NCI-H774 (cell line): ENCODE measurements around the gene ZNF317.
"Not testable (repeated sequence)": the region's sequence is repeated elsewhere in the genome, so short reads cannot be mapped to it uniquely, and the experiment has no call there.

ENCODE experiments used
- DNase-seq: peaks from one replicate; lab custom pipeline; 2025; lab: John Stamatoyannopoulos, UW

Gene ZNF317

GRCh38 chr19:9175326-9175725 is 35.1 kb downstream of the ZNF317 start:
- DNase-seq = no peak

DNA sequence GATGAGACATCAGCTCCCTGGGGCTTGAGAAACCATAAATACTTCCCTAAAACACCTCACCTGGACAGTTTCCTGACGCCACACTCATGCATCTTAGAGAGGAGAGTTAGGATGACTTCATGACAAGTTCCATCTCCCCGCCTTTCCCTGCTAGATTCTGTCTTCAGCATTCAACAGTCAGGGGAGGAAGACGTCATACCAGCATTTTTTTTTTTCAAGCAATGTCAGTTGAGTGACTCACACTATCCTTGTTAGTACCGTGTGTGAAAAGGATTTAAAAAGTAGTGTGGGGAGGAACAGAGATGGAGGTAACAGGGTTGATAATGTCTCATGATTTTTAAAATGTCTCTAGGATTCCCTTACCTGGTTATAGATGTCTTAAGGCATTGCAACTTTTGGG is 38.7 kb downstream of the ZNF317 start, which contains the start of gene OR7D2:
Gene OR7D2 (plus strand): TSS at position 79 of the 400 bp plus-strand sequence. CDS start 6,803 bp downstream, outside the sequence.
- no peak for DNase-seq

DNA sequence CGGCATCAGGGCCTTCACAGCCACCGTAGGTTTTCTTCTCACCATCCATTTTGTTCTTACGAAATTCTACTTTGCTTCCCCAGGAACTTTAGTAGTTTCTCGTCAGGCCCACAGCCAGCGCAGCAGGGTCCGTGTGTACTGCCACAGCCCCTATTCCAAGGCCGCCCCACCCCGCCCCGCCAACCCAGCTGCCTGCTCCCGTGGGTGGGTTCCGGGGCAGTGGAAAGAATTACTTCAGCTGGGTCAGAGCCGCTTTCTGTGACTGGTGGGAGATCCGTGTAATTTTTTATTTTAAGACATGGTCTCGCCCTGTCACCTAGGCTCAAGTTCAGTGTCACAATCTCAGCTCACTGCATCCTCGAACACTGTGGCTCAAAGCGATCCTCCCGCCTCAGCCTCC is 42.8 kb downstream of the ZNF317 start:
- DNase-seq = no peak

DNA sequence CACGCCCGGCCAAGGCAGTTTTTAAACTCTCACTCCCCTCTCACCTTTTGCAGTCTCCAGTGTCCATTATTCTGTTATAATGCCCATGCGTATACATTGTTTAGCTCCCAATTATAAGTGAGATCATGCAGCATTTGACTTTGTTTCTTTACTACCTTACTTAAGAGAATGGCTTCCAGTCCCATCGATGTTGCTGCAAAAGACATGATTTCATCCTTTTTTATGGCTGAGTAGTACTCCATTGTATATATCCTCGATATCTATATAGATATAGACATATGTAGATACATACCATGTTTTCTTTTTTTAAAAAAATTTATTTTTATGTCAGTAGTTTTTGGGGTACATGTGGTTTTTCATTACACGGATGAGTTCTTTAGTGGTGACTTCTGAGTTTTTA is 47.0 kb downstream of the ZNF317 start:
- no peak for DNase-seq

DNA sequence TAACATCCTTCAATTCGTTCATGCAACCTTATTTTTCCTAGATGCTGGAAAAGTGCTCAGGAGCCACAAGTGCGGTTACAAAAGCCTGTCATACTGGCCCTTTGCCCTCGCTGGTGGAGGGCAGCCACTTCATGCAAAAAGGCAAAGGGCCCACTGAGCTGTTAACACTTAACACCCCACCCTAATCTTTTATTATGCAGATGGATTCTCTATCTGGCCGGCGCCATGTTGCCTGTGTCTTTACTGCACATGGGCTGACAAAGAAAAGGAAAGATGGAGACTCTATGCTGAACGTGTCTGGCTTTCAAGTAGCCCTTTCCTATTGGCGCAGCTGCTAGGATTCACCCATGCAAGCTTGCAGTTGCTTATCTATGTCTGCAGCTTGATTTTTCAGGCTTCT is 49.3 kb downstream of the ZNF317 start:
- no peak for DNase-seq

DNA sequence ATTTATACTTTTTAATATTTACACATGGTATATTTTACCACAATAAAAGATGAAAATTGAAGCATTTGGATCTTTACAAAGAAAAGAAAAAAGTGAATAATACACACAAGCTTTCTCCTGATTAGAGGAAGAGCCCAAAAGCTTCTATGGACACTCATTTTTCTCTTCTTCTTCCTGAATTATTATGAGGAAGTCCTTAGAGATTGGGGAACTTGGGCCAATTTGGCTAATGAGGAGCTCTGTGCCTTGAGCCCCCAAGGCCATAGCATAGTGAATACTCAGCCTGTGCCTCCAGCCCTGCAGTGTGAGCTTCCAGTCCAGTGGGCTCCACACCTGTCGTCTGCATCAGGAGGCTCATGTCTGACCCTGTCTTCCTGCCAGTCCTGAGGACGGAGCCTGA is 57.8 kb downstream of the ZNF317 start:
- DNase-seq = not testable (repeated sequence)

DNA sequence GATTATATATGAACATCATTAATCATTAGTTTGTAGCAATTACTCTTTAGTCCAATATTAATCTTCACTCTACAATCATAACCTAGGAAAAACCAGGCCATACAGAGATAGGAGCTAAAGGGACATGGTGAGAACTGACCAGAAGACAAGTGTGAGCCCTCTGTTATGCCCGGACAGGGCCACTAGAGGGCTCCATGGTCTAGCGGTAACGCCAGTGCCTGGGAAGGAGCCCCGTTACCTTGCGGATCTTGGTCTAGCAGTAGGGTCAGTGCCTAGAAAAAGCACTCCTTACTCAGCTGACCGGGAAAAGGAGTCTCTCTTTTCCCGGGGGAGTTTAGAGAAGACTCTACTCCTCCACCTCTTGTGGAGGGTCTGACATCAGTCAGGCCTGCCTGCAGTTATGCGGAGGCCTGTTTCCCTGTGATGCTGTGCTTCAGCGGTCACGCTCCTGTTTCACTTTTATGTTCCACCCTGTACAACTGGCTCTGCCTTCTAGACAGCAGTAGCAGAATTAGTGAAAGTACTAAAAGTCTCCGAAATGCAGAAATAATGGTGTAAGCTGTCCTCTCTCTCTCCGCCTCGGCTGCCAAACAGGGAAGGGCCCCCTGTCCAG is 65.4 kb downstream of the ZNF317 start:
- DNase-seq = peak; percentile 29
